IPS-15b (cell line): ENCODE data around the gene PLEKHA5.

Source experiments
- H3K27me3 ChIP-seq: one replicate; pipeline ENCODE4 v1.6.1; 2013; ENCODE audit warnings: low read length; ENCODE audit not compliant: control insufficient read depth, insufficient read depth
- H3K36me3 ChIP-seq: one replicate; pipeline ENCODE4 v1.6.1; 2013; ENCODE audit warnings: low read length; ENCODE audit not compliant: control insufficient read depth, insufficient read depth
- H3K4me1 ChIP-seq: one replicate; pipeline ENCODE4 v1.6.1; 2013; ENCODE audit warnings: mild to moderate bottlenecking, low read length; ENCODE audit not compliant: control insufficient read depth, insufficient read depth
- H3K4me3 ChIP-seq: one replicate; pipeline ENCODE4 v1.5.1; 2013; ENCODE audit warnings: low read depth, low read length
- H3K9ac ChIP-seq: one replicate; pipeline ENCODE4 v1.6.1; 2013; ENCODE audit warnings: low read depth, mild to moderate bottlenecking, low read length
- H3K9me3 ChIP-seq: one replicate; pipeline ENCODE4 v1.6.1; 2013; ENCODE audit warnings: mild to moderate bottlenecking, low read length; ENCODE audit not compliant: control insufficient read depth, insufficient read depth

Gene PLEKHA5

GRCh38 chr12:19211802-19212201 lies 82.3 kb downstream of the PLEKHA5 start:
- Histone ChIP-seq H3K9ac (no peak overlapping the region), H3K4me3 (no peak overlapping the region)

GRCh38 chr12:19212245-19212644 lies 82.7 kb downstream of the PLEKHA5 start:
- Histone ChIP-seq H3K4me3 (no peak overlapping the region), H3K27me3 (no peaks in the 10 kb centered on the region), H3K9me3 (no peaks in the 10 kb centered on the region), H3K4me1 (peaks cover 17% of the 10 kb centered on the region), H3K9ac (no peak overlapping the region), H3K36me3 (no peaks in the 10 kb centered on the region)

More at GRCh38 chr12:19211802-19212201, 82.3 kb downstream of the PLEKHA5 start:
- Histone ChIP-seq H3K36me3 (no peaks in the 10 kb centered on the region), H3K9me3 (no peaks in the 10 kb centered on the region), H3K27me3 (no peaks in the 10 kb centered on the region), H3K4me1 (peaks cover 17% of the 10 kb centered on the region)

- H3K9me3 ChIP-seq = no peaks in the 10 kb centered on the region
- peaks cover 17% of the 10 kb centered on the region for H3K4me1 ChIP-seq
- no peak overlapping the region for H3K4me3 ChIP-seq
- H3K36me3 ChIP-seq = no peaks in the 10 kb centered on the region
- no peak overlapping the region for H3K9ac ChIP-seq
- H3K27me3 ChIP-seq = no peaks in the 10 kb centered on the region
These were observed 84.5 kb downstream of the PLEKHA5 start for GRCh38 chr12:19214020-19214419.

- Histone ChIP-seq H3K4me1 (peaks cover 17% of the 10 kb centered on the region), H3K4me3 (no peak overlapping the region), H3K36me3 (no peaks in the 10 kb centered on the region), H3K9me3 (no peaks in the 10 kb centered on the region), H3K9ac (no peak overlapping the region), H3K27me3 (no peaks in the 10 kb centered on the region)
These were observed 85.6 kb downstream of the PLEKHA5 start for GRCh38 chr12:19215115-19215514.

- H3K4me1 ChIP-seq = peaks cover 24% of the 10 kb centered on the region
- no peaks in the 10 kb centered on the region for H3K27me3 ChIP-seq
- no peak overlapping the region for H3K9ac ChIP-seq
- no peak overlapping the region for H3K4me3 ChIP-seq
- no peaks in the 10 kb centered on the region for H3K9me3 ChIP-seq
- no peaks in the 10 kb centered on the region for H3K36me3 ChIP-seq
These were observed 87.9 kb downstream of the PLEKHA5 start for GRCh38 chr12:19217446-19217845.

GRCh38 chr12:19220205-19220604 lies 90.7 kb downstream of the PLEKHA5 start:
- Histone ChIP-seq H3K27me3 (no peaks in the 10 kb centered on the region), H3K36me3 (no peaks in the 10 kb centered on the region), H3K9me3 (no peaks in the 10 kb centered on the region), H3K4me3 (no peak overlapping the region), H3K9ac (no peak overlapping the region), H3K4me1 (peaks cover 7% of the 10 kb centered on the region)

- Histone ChIP-seq H3K4me3 (no peak overlapping the region), H3K9ac (no peak overlapping the region), H3K27me3 (no peaks in the 10 kb centered on the region)
These were observed 91.4 kb downstream of the PLEKHA5 start for GRCh38 chr12:19220852-19221466.

GRCh38 chr12:19222558-19222957 lies 93.0 kb downstream of the PLEKHA5 start:
- Histone ChIP-seq H3K9ac (no peak overlapping the region), H3K36me3 (no peaks in the 10 kb centered on the region), H3K27me3 (no peaks in the 10 kb centered on the region), H3K4me1 (peaks cover 11% of the 10 kb centered on the region), H3K9me3 (no peaks in the 10 kb centered on the region), H3K4me3 (no peak overlapping the region)

More at GRCh38 chr12:19220852-19221466, 91.4 kb downstream of the PLEKHA5 start:
- H3K9me3 ChIP-seq = no peaks in the 10 kb centered on the region
- H3K4me1 ChIP-seq = peaks cover 7% of the 10 kb centered on the region
- no peaks in the 10 kb centered on the region for H3K36me3 ChIP-seq

- Histone ChIP-seq H3K4me1 (peaks cover 11% of the 10 kb centered on the region), H3K4me3 (no peak overlapping the region), H3K36me3 (no peaks in the 10 kb centered on the region), H3K27me3 (no peaks in the 10 kb centered on the region), H3K9me3 (no peaks in the 10 kb centered on the region), H3K9ac (no peak overlapping the region)
These were observed 93.5 kb downstream of the PLEKHA5 start for GRCh38 chr12:19223018-19223417.

- Histone ChIP-seq H3K27me3 (no peaks in the 10 kb centered on the region), H3K4me3 (no peak overlapping the region), H3K4me1 (peaks cover 11% of the 10 kb centered on the region), H3K36me3 (no peaks in the 10 kb centered on the region), H3K9me3 (no peaks in the 10 kb centered on the region), H3K9ac (no peak overlapping the region)
These were observed 94.2 kb downstream of the PLEKHA5 start for GRCh38 chr12:19223695-19224094.

GRCh38 chr12:19224746-19225145 lies 95.2 kb downstream of the PLEKHA5 start:
- Histone ChIP-seq H3K9ac (no peak overlapping the region), H3K27me3 (no peaks in the 10 kb centered on the region), H3K4me3 (no peak overlapping the region), H3K9me3 (no peaks in the 10 kb centered on the region), H3K36me3 (no peaks in the 10 kb centered on the region), H3K4me1 (peaks cover 11% of the 10 kb centered on the region)

GRCh38 chr12:19227190-19227879 lies 97.8 kb downstream of the PLEKHA5 start:
- Histone ChIP-seq H3K4me1 (peaks cover 4% of the 10 kb centered on the region), H3K36me3 (no peaks in the 10 kb centered on the region), H3K9ac (no peak overlapping the region), H3K4me3 (no peak overlapping the region), H3K9me3 (no peaks in the 10 kb centered on the region), H3K27me3 (no peaks in the 10 kb centered on the region)
